Osteoblast (primary cell): ENCODE results near the gene ATP10A. TPM values are rescaled to one million over a fixed set of nuclear protein-coding genes. Genes with fewer than 3 reads are reported as not detected.

Experiments
- DNase-seq: peaks from one replicate; pipeline ENCODE4 v3.0.0; 2011; ENCODE audit warnings: low spot score, mixed read lengths; ENCODE audit not compliant: insufficient read length; ENCODE audit errors: missing footprints
- H2AFZ ChIP-seq: 2 replicates; pipeline ENCODE4 v1.6.0; 2011; ENCODE audit warnings: mild to moderate bottlenecking, low read length
- H3K27ac ChIP-seq: 2 replicates; pipeline ENCODE4 v1.5.1; 2011; ENCODE audit warnings: mild to moderate bottlenecking, low read depth, low read length, moderate library complexity
- H3K27me3 ChIP-seq: 2 replicates; pipeline ENCODE4 v1.6.0; 2012; ENCODE audit warnings: mild to moderate bottlenecking, control low read depth, inconsistent platforms, low read length, moderate library complexity; ENCODE audit not compliant: insufficient read depth
- H3K36me3 ChIP-seq: 2 replicates; pipeline ENCODE4 v1.5.1; 2011; ENCODE audit warnings: mild to moderate bottlenecking, low read length, control low read depth, moderate library complexity; ENCODE audit not compliant: insufficient read depth
- H3K4me1 ChIP-seq: 2 replicates; pipeline ENCODE4 v1.5.1; 2011; ENCODE audit warnings: mild to moderate bottlenecking, low read length, control low read depth, moderate library complexity; ENCODE audit not compliant: insufficient read depth
- H3K4me2 ChIP-seq: 2 replicates; pipeline ENCODE4 v1.6.0; 2011; ENCODE audit warnings: mild to moderate bottlenecking, low read length; ENCODE audit not compliant: insufficient read depth
- H3K4me3 ChIP-seq: fragments of 200-600 bp; sonication (generic); 3 replicates; pipeline ENCODE4 v1.5.1; 2012; ENCODE audit warnings: mild to moderate bottlenecking, low read length, inconsistent platforms; ENCODE audit not compliant: insufficient read depth
- H3K79me2 ChIP-seq: 2 replicates; pipeline ENCODE4 v1.6.0; 2012; ENCODE audit warnings: mild to moderate bottlenecking, low read length, control low read depth, inconsistent platforms; ENCODE audit not compliant: insufficient read depth
- H3K9me3 ChIP-seq: 2 replicates; pipeline ENCODE4 v1.5.1; 2011; ENCODE audit warnings: low read depth, low read length, control low read depth
- H4K20me1 ChIP-seq: 2 replicates; pipeline ENCODE4 v1.6.0; 2012; ENCODE audit warnings: mild to moderate bottlenecking, low read length, control low read depth; ENCODE audit not compliant: insufficient read depth
- CTCF ChIP-seq: IDR thresholded peaks from 2 replicates; pipeline ENCODE4 v1.5.1; 2011; ENCODE audit warnings: mild to moderate bottlenecking, low read depth, low read length, moderate library complexity; ENCODE audit errors: extremely low read depth
- total RNA-seq: library from RNA; depleted of rRNA; stranded (reverse); fragments of >200 nt; gene quantifications from 2 replicates; pipeline ENCODE4 v1.2.3, GENCODE V29; 2012

The ATP10A gene
- total RNA-seq, 1 donor = 32.9 TPM

GRCh38 chr15:25743548-25744275, 119.4 kb downstream of the ATP10A start:
- TF ChIP-seq CTCF = no peak
- Histone ChIP-seq H3K4me2 (no peak overlapping the region), H3K27me3 (no peaks in the 10 kb centered on the region), H3K79me2 (peaks cover 2% of the 10 kb centered on the region), H4K20me1 (no peaks in the 10 kb centered on the region), H3K27ac (no peak overlapping the region), H3K4me3 (no peak overlapping the region), H2AFZ (no peak overlapping the region), H3K4me1 (no peaks in the 10 kb centered on the region), H3K9me3 (no peaks in the 10 kb centered on the region), H3K36me3 (no peaks in the 10 kb centered on the region)
- no peak for DNase-seq

DNA sequence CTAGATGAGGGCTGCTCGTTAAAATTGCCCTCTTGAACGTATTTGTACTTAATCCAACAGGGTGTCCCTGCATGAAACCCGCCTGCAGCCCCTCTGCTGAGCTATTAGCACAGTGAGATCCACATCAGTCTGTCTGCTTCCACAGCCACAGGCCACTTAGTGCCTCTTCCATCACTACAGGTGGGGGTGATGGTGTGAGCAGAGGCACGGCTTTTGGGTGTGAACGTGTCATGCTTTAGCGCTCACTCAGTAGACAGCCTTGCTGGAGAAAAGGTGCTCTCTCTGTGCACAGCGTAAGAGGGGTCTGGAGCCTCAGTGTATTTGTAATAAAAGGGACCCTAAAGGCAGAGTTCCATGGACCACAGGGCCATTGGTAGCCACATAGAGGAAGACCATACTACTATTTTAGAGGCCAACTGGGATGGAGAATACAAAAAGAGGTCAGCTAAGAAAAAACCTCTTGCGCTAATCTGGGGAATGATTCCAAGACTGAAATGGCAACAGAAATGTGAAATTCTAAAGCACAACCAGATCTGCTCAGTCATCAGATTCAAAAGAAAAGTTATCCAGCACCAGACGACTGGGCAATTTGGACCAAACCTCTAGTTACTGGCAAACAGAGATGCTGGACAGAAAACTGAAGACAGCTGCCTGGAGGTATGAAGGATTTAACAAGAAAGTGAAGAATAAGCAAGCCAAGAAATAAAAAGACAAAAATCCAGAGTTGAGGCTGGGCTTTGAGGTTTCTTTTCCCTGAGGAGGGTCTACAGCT, 120.2 kb downstream of the ATP10A start:
- peaks cover 5% of the 10 kb centered on the region for H3K4me1 ChIP-seq
- H3K27ac ChIP-seq = no peak overlapping the region

DNA sequence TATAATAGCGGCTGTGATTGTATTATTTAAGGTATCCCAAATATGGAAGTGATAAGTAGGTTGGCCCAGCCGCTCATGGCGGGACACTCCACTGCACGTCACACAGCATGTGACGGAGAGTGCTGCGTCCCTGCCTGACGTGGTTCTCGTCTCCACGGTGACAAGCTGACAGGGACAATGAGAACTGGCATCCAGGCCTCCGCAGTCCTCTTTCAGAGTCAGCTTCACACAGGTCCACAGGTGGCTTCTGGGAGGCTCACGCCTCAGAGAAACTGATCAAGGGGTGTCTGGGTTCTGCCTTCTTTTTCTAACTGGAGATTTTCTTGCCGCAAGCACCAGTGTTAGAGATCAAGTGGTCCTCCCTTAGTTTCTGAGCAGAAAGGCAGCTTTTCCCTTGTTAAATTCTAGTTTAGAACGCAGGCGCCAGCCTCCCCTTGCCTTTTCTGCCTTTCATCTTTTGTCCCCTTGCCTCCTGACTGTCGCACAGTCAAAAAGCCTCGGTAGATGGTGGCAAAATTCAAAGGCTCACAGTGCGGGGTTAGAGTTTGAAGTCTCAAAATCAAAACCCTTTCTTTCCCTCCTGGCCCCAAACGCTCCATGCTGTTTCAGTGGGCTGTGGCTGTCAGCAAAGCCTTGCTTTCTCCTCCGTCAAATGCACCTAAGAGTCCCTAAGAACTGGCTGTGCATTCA, 120.9 kb downstream of the ATP10A start:
- Histone ChIP-seq H3K4me2 (no peak overlapping the region), H3K36me3 (no peaks in the 10 kb centered on the region), H3K27me3 (no peaks in the 10 kb centered on the region), H3K27ac (no peak overlapping the region), H2AFZ (no peak overlapping the region), H3K4me3 (no peak overlapping the region), H3K4me1 (peaks cover 13% of the 10 kb centered on the region), H3K9me3 (no peaks in the 10 kb centered on the region), H3K79me2 (peaks cover 6% of the 10 kb centered on the region), H4K20me1 (no peaks in the 10 kb centered on the region)
- no peak for DNase-seq
- no peak for TF ChIP-seq CTCF

More for the DNA sequence above, 120.2 kb downstream of the ATP10A start:
- Histone ChIP-seq H4K20me1 (no peaks in the 10 kb centered on the region), H2AFZ (no peak overlapping the region), H3K79me2 (peaks cover 5% of the 10 kb centered on the region), H3K4me2 (no peak overlapping the region), H3K27me3 (no peaks in the 10 kb centered on the region), H3K4me3 (no peak overlapping the region), H3K36me3 (no peaks in the 10 kb centered on the region), H3K9me3 (no peaks in the 10 kb centered on the region)
- no peak for DNase-seq
- TF ChIP-seq CTCF = no peak

- DNase-seq = no peak
- Histone ChIP-seq H2AFZ (no peak overlapping the region), H3K4me3 (no peak overlapping the region), H3K4me1 (peaks cover 20% of the 10 kb centered on the region), H3K27me3 (no peaks in the 10 kb centered on the region), H3K27ac (no peak overlapping the region), H4K20me1 (no peaks in the 10 kb centered on the region), H3K4me2 (no peak overlapping the region), H3K9me3 (no peaks in the 10 kb centered on the region), H3K79me2 (peaks cover 6% of the 10 kb centered on the region), H3K36me3 (no peaks in the 10 kb centered on the region)
- TF ChIP-seq CTCF = no peak
Observed at GRCh38 chr15:25741256-25741580, 121.9 kb downstream of the ATP10A start.
